Occipital lobe (tissue), 2 donors: Measurements from ENCODE around the gene MINAR1. TPM values are rescaled to one million over a fixed set of nuclear protein-coding genes. Genes with fewer than 3 reads are reported as not detected.

Experiments
- DNase-seq: peaks from one replicate; lab custom pipeline; 2025; lab: John Stamatoyannopoulos, UW
- total RNA-seq: library from RNA; depleted of rRNA; stranded (reverse); fragments of >200 nt; gene quantifications from one replicate; pipeline ENCODE4 v1.2.3, GENCODE V29; 2014

The MINAR1 gene
- total RNA-seq, 1 donor from 2014 or later = 3.6 TPM

- DNase-seq = no peak
These were observed 31.1 kb downstream of the MINAR1 start for GRCh38 chr15:79463043-79463780.

- DNase-seq = no peak
These were observed 31.7 kb downstream of the MINAR1 start for GRCh38 chr15:79463781-79464270.

- DNase-seq = no peak
These were observed 34.4 kb downstream of the MINAR1 start for GRCh38 chr15:79466488-79466887.

- DNase-seq = no peak
These were observed 35.9 kb downstream of the MINAR1 start for GRCh38 chr15:79467865-79468586.

- DNase-seq = no peak
These were observed 40.3 kb downstream of the MINAR1 start for GRCh38 chr15:79472446-79472845.

- no peak for DNase-seq
These were observed 42.1 kb downstream of the MINAR1 start for GRCh38 chr15:79474252-79474651.

- no peak for DNase-seq
These were observed 43.2 kb downstream of the MINAR1 start for GRCh38 chr15:79475306-79475705.

- DNase-seq = no peak
These were observed 46.0 kb downstream of the MINAR1 start for GRCh38 chr15:79478108-79478507.

- DNase-seq = no peak
These were observed 47.5 kb downstream of the MINAR1 start for GRCh38 chr15:79479616-79480015.

GRCh38 chr15:79481793-79482192 is 49.7 kb downstream of the MINAR1 start:
- DNase-seq = no peak

Other genes with a start within 250 kb of the MINAR1 start
- not detected for gene ANKRD34C, start 149.6 kb upstream of the MINAR1 start, total RNA-seq
- gene TMED3, start 121.2 kb upstream of the MINAR1 start, total RNA-seq = 28.7 TPM